Lower leg skin (tissue), 4 donors: ENCODE data around the gene OR10C1. TPM values are rescaled to one million over a fixed set of nuclear protein-coding genes. Genes with fewer than 3 reads are reported as not detected.
"Not testable (repeated sequence)": the region's sequence is repeated elsewhere in the genome, so short reads cannot be mapped to it uniquely, and the experiment has no call there.

Source experiments
- DNase-seq, 2 donors: peaks; one replicate each; pipeline ENCODE4 v3.0.0-alpha.2; 2019; ENCODE audit warnings: low spot score in 2 of 2
- H3K4me3 ChIP-seq: fragments of 200-600 bp; sonication (generic); 2 replicates; pipeline ENCODE4 v1.5.1; 2017; ENCODE audit warnings: mild to moderate bottlenecking, low read depth; ENCODE audit not compliant: poor library complexity, severe bottlenecking
- POLR2A ChIP-seq, 2 donors: fragments of 450-650 bp; IDR thresholded peaks; one replicate each; pipeline ENCODE4 v1.6.1; 2016 to 2017; ENCODE audit warnings: antibody characterized with exemption in 2 of 2, mild to moderate bottlenecking in 1 of 2, moderate library complexity in 1 of 2
- WGBS, 2 donors: methylation state at CpG; one replicate each; pipeline ENCODE4 v1.1.5; 2018; 5-methylcytosine and 5-hydroxymethylcytosine counted together
- intact Hi-C: fragments of 100-400 bp; cut with DNase I; formaldehyde crosslinking; loops from one replicate; pipeline ENCODE4 v1.15.0; 2023; ENCODE audit warnings: low total_unique reads
- total RNA-seq, 4 donors: library from RNA; depleted of rRNA; stranded (reverse); fragments of >200 nt; gene quantifications; one replicate each; pipeline ENCODE4 v1.1.0, GENCODE V29; 2016
- TF ChIP-seq, protein P1 (sequence below), 3 donors: fragments of 450-650 bp; IDR thresholded peaks; one replicate each; pipeline ENCODE4 v1.5.1; 2016; ENCODE audit warnings: antibody characterized with exemption in 3 of 3, mild to moderate bottlenecking in 3 of 3, moderate library complexity in 2 of 3

OR10C1 gene
- total RNA-seq, 4 donors from 2014 or later, result not detected

DNA sequence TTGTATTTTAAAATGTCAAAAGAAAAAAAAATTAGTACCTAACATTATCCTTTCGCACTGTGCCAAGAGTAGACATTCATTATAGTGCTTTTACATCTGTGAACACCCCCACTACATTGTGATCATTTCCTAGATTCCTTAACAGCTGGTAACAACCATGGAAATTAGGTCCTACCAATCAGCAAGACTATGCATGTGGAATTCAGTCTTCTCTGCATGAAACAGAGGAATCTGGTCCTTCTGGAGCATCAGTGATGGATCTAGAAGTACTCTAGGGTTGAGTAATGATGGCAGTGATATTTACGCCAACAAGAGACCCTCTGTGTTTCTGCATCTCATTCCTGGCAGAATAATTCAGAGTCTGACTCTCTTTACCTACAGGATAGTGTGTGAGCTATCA lies 14.9 kb upstream of the OR10C1 start:
- no peak for DNase-seq
- 87 to 93% methylated on average over 2 of the region's 2 CpGs for WGBS, 2 donors
- TF ChIP-seq, protein P1, sequence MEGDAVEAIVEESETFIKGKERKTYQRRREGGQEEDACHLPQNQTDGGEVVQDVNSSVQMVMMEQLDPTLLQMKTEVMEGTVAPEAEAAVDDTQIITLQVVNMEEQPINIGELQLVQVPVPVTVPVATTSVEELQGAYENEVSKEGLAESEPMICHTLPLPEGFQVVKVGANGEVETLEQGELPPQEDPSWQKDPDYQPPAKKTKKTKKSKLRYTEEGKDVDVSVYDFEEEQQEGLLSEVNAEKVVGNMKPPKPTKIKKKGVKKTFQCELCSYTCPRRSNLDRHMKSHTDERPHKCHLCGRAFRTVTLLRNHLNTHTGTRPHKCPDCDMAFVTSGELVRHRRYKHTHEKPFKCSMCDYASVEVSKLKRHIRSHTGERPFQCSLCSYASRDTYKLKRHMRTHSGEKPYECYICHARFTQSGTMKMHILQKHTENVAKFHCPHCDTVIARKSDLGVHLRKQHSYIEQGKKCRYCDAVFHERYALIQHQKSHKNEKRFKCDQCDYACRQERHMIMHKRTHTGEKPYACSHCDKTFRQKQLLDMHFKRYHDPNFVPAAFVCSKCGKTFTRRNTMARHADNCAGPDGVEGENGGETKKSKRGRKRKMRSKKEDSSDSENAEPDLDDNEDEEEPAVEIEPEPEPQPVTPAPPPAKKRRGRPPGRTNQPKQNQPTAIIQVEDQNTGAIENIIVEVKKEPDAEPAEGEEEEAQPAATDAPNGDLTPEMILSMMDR (IDR thresholded peaks at IDR 0.05), result no peak
- no peak for TF ChIP-seq POLR2A (IDR thresholded peaks at IDR 0.05)

DNA sequence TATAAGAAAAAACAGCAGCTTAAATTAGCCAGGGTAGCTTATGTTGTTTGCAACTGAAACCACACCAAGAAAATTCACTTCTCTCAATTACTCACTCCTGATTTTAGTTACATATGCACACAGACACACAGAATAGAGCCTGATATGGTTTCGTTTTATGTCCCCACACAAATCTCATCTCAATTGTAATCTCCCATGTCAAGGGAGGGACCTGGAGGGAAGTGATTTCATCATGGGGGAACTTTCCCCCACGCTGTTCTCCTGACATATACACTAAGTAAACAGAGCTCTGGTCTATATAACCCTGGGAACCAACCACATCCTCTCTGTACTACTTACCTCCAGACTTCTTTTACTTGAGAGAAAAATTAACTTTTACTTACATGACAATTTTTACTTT lies 14.5 kb upstream of the OR10C1 start:
- WGBS, 2 donors, result 53 to 55% methylated on average over 2 of the region's 2 CpGs

More for the DNA sequence above, 14.9 kb upstream of the OR10C1 start:
- no peak overlapping the region for H3K4me3 ChIP-seq
- intact Hi-C loops, result no loop called here

DNA sequence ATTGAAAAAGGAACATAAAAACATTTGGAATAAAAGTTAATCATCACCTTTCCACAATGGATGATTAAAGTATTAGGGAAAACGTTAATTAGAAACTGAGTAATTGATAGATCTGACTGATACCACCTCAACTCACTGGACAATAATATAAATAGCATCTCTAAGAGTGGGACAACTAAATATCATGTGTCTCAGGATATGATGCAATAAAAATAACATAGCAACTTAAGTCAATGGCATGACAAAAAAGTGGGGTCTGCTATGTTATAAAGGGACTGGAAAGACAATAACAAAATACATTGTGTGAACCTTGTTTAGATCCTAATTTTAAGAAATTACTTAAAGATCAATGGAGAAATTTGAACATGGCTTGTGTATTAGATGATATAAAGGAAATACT lies 14.0 kb upstream of the OR10C1 start:
- intact Hi-C loops, result no loop called here
- no peak overlapping the region for H3K4me3 ChIP-seq
- TF ChIP-seq POLR2A (IDR thresholded peaks at IDR 0.05), result no peak
- TF ChIP-seq, protein P1 (IDR thresholded peaks at IDR 0.05), result no peak
- DNase-seq, result no peak
- WGBS, 2 donors, result 43 to 55% methylated on average over 1 of the region's 1 CpG

More for the DNA sequence above, 14.5 kb upstream of the OR10C1 start:
- DNase-seq, result no peak
- intact Hi-C loops, result no loop called here
- TF ChIP-seq POLR2A (IDR thresholded peaks at IDR 0.05), result no peak
- TF ChIP-seq, protein P1 (IDR thresholded peaks at IDR 0.05), result no peak
- no peak overlapping the region for H3K4me3 ChIP-seq

DNA sequence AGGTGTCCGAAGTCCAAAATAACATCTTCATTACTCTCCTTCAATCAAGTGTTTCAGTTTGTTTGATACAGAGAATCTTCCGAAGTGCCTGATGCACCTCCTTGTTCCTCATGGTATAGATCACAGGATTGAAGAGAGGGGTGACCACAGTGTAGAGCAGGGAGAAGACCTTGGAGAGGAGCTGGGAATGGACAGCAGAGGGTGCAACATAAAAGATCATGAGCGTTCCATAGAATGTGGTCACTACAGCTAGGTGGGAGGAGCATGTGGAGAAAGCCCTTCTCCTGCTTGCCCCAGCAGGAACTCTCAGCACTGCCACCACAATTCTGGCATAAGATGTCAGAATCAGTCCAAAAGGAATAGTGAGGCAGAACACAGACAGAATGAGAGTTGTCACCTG lies 12.5 kb upstream of the OR10C1 start:
- intact Hi-C loops, result no loop called here
- no peak overlapping the region for H3K4me3 ChIP-seq
- no peak for DNase-seq
- WGBS, 2 donors, result 80 to 85% methylated on average over 3 of the region's 3 CpGs
- TF ChIP-seq POLR2A (IDR thresholded peaks at IDR 0.05), result no peak
- TF ChIP-seq, protein P1 (IDR thresholded peaks at IDR 0.05), result no peak

DNA sequence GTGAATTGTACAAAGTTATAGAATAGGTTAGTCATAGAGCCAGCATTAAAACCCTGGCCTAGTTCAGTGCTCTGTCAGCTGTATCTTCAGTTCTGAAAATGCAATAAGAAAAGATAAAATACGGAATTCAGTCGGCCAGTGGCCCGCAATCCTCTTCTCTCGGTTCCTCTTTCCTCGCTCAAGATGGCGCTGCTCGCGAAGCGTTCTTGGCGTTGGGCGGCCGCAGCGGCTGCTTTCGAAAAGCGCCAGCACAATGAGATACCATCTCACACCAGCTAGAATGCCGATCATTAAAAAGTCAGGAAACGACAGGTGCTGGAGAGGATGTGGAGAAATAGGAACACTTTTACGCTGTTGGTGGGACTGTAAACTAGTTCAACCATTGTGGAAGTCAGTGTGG lies 2.4 kb upstream of the OR10C1 start:
- DNase-seq, H3K4me3 ChIP-seq: not testable (repeated sequence)

DNA sequence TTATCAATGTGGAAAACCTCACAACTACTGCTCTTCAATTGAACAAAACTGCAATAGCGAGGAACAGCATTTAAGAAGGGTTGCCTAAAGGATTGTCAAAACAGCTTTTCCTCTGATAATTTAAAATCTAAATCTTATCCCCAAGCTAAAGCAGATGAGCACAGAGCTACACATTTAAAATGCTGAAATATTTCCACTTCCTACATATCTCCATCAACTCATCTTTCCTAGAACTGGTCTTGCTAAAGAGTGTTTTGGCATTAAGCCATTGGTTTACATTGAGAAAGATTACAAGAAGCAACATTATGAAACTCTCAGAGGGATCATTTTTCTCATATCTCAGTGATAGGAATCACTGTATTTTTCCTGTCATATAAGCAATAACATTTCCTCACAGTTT lies 3.6 kb downstream of the OR10C1 start:
- no peak overlapping the region for H3K4me3 ChIP-seq
- intact Hi-C loops, result no loop called here
- WGBS, 2 donors, result 75 to 89% methylated on average over 1 of the region's 1 CpG
- DNase-seq, result no peak
- no peak for TF ChIP-seq POLR2A (IDR thresholded peaks at IDR 0.05)
- TF ChIP-seq, protein P1 (IDR thresholded peaks at IDR 0.05), result no peak

More for the DNA sequence above, 2.4 kb upstream of the OR10C1 start:
- 76 to 77% methylated on average over 18 of the region's 18 CpGs for WGBS, 2 donors
- intact Hi-C loops, result not testable (repeated sequence)

DNA sequence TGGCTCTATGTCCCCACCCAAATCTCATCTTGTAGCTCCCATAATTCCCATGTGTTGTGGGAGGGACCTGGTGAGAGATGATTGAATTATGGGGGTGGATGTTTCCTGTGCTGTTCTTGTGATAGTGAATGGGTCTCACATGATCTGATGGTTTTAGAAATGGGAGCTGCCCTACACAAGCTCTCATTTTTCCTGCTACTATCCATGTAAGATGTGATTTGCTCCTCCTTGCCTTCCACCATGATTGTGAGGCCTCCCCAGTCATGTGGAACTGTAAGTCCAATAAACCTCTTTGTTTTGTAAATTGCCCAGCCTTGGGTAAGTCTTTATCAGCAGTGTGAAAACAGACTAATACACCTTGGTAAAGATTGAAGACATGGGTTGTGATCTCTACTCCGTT lies 4.9 kb downstream of the OR10C1 start:
- WGBS, 2 donors, result 78 to 81% methylated on average over 1 of the region's 1 CpG
- H3K4me3 ChIP-seq, intact Hi-C loops, DNase-seq: not testable (repeated sequence)
